ENCODE measurements around the gene LDB1. TPM values are rescaled to one million over a fixed set of nuclear protein-coding genes. Genes with fewer than 3 reads are reported as not detected.

Gene LDB1
- total RNA-seq, 1 experiment from 2014 or later, result 63.9 TPM

DNA sequence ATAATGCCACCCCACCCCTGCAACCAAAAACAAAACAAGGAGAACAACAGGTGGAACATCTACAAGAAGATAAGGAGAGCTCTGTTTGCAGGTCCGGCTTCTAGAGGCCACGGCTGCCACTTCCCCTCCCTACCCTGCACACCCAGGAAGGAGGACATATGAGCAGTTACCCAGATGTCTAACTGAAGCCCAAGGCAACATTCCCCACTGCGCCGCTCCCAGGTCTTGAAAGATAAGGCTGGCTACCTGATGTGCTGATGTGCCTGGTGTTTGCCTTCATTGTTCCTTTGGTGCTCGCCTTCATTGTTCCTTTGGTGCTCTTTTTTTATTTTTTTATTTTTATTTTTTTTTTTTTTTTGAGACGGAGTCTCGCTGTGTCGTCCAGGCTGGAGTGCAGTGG, 34.0 kb downstream of the LDB1 start:
- Histone ChIP-seq H3K4me3 (replicated peaks in 1 of 2; ENCODE audit: low read depth in 1 of 2, low read length in 2 of 2) (no peak overlapping the region), H3K36me3 (ENCODE audit: control insufficient read depth in 1 of 2, insufficient read depth in 2 of 2, low read length in 2 of 2) (no peaks in the 10 kb centered on the region), H3K4me2 (ENCODE audit: low read length) (no peak overlapping the region), H4K20me1 (ENCODE audit: insufficient read depth) (no peaks in the 10 kb centered on the region), H3K9ac (ENCODE audit: low read length) (no peak overlapping the region), H2AFZ (ENCODE audit: low read depth, low read length, poor library complexity, severe bottlenecking) (no peak overlapping the region), H3K27me3 (ENCODE audit: insufficient read depth, low read length) (no peaks in the 10 kb centered on the region), H3K9me3 (ENCODE audit: control insufficient read depth in 1 of 2, insufficient read depth in 1 of 2, low read depth in 1 of 2, low read length in 2 of 2) (no peaks in the 10 kb centered on the region), H3K9me2 (ENCODE audit: insufficient read depth) (no peaks in the 10 kb centered on the region), H3K27ac (ENCODE audit: low read depth, low read length) (no peak overlapping the region), H3K4me1 (ENCODE audit: control insufficient read depth in 1 of 2, insufficient read depth in 2 of 2, low read length in 2 of 2) (no peaks in the 10 kb centered on the region), H3K79me2 (ENCODE audit: insufficient read depth, low read length) (no peaks in the 10 kb centered on the region)
- DNase-seq (ENCODE audit: low read depth, low spot score) (no peak), ATAC-seq (no peak)
- BruUV-seq (replicated peaks), result no TSS peak
- CTCF ChIA-PET, result no interaction called here
- no peak for TF ChIP-seq ZNF274 (IDR thresholded peaks at IDR 0.05; ENCODE audit: low read depth, low read length)
- no peak for TF ChIP-seq SRF (IDR thresholded peaks at IDR 0.05; ENCODE audit: low read depth)
- TF ChIP-seq FOSL1 (IDR thresholded peaks at IDR 0.05; ENCODE audit: low read depth), result no peak
- no peak for TF ChIP-seq ELF1 (IDR thresholded peaks at IDR 0.05; ENCODE audit: borderline replicate concordance, low read depth)
- no peak for TF ChIP-seq EZH2phosphoT487 (IDR thresholded peaks at IDR 0.05; ENCODE audit: borderline replicate concordance)
- TF ChIP-seq EZH2 (IDR thresholded peaks at IDR 0.05), result no peak
- TF ChIP-seq SIN3A (IDR thresholded peaks at IDR 0.05; ENCODE audit: low read depth), result no peak
- TF ChIP-seq, protein P1, sequence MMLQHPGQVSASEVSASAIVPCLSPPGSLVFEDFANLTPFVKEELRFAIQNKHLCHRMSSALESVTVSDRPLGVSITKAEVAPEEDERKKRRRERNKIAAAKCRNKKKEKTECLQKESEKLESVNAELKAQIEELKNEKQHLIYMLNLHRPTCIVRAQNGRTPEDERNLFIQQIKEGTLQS (IDR thresholded peaks at IDR 0.05), result no peak
- no peak for TF ChIP-seq CEBPB (IDR thresholded peaks at IDR 0.05; ENCODE audit: low read depth)
- no peak for TF ChIP-seq POLR2A (IDR thresholded peaks at IDR 0.05; ENCODE audit: borderline replicate concordance, extremely low read depth, insufficient read depth, insufficient read length)
- TF ChIP-seq JUND (IDR thresholded peaks at IDR 0.05), result no peak
- TF ChIP-seq TCF7L2 (IDR thresholded peaks at IDR 0.05; ENCODE audit: borderline replicate concordance, extremely low read depth, insufficient read depth, insufficient read length), result no peak
- TF ChIP-seq, protein P2, sequence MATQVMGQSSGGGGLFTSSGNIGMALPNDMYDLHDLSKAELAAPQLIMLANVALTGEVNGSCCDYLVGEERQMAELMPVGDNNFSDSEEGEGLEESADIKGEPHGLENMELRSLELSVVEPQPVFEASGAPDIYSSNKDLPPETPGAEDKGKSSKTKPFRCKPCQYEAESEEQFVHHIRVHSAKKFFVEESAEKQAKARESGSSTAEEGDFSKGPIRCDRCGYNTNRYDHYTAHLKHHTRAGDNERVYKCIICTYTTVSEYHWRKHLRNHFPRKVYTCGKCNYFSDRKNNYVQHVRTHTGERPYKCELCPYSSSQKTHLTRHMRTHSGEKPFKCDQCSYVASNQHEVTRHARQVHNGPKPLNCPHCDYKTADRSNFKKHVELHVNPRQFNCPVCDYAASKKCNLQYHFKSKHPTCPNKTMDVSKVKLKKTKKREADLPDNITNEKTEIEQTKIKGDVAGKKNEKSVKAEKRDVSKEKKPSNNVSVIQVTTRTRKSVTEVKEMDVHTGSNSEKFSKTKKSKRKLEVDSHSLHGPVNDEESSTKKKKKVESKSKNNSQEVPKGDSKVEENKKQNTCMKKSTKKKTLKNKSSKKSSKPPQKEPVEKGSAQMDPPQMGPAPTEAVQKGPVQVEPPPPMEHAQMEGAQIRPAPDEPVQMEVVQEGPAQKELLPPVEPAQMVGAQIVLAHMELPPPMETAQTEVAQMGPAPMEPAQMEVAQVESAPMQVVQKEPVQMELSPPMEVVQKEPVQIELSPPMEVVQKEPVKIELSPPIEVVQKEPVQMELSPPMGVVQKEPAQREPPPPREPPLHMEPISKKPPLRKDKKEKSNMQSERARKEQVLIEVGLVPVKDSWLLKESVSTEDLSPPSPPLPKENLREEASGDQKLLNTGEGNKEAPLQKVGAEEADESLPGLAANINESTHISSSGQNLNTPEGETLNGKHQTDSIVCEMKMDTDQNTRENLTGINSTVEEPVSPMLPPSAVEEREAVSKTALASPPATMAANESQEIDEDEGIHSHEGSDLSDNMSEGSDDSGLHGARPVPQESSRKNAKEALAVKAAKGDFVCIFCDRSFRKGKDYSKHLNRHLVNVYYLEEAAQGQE (IDR thresholded peaks at IDR 0.05; ENCODE audit: low read depth), result no peak
- no peak for TF ChIP-seq POLR2AphosphoS5 (IDR thresholded peaks at IDR 0.05; ENCODE audit: low read depth, low read length)
- TF ChIP-seq CBX3 (IDR thresholded peaks at IDR 0.05; ENCODE audit: low read depth), result no peak
- no peak for TF ChIP-seq SP1 (IDR thresholded peaks at IDR 0.05; ENCODE audit: low read depth)
- no peak for TF ChIP-seq YY1 (IDR thresholded peaks at IDR 0.05; ENCODE audit: extremely low read depth, insufficient replicate concordance, low read depth, low read length)
- TF ChIP-seq ZFX (IDR thresholded peaks at IDR 0.05), result no peak
- TF ChIP-seq, protein P3, sequence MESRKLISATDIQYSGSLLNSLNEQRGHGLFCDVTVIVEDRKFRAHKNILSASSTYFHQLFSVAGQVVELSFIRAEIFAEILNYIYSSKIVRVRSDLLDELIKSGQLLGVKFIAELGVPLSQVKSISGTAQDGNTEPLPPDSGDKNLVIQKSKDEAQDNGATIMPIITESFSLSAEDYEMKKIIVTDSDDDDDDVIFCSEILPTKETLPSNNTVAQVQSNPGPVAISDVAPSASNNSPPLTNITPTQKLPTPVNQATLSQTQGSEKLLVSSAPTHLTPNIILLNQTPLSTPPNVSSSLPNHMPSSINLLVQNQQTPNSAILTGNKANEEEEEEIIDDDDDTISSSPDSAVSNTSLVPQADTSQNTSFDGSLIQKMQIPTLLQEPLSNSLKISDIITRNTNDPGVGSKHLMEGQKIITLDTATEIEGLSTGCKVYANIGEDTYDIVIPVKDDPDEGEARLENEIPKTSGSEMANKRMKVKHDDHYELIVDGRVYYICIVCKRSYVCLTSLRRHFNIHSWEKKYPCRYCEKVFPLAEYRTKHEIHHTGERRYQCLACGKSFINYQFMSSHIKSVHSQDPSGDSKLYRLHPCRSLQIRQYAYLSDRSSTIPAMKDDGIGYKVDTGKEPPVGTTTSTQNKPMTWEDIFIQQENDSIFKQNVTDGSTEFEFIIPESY (IDR thresholded peaks at IDR 0.05; ENCODE audit: extremely low read depth, insufficient replicate concordance, low read length), result no peak
- TF ChIP-seq, protein P4, sequence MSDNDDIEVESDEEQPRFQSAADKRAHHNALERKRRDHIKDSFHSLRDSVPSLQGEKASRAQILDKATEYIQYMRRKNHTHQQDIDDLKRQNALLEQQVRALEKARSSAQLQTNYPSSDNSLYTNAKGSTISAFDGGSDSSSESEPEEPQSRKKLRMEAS (IDR thresholded peaks at IDR 0.05), result no peak
- intact Hi-C loops (cut with micrococcal nuclease), result no loop called here
- RAD21 ChIA-PET (ENCODE audit: low non-redundant PET in 1 of 2, low total read pairs in 2 of 2, uncharacterized antibody in 2 of 2, unreplicated experiment in 2 of 2), result no interaction called here
- POLR2A ChIA-PET, result no interaction called here

Data from HCT116 (cell line).